Upper lobe of left lung (tissue), 6 donors: Measurements from ENCODE around the gene MEIKIN. TPM values are rescaled to one million over a fixed set of nuclear protein-coding genes. Genes with fewer than 3 reads are reported as not detected.

Experiments used
- ATAC-seq, 2 donors: fragments of 200-7000 bp; cut with Tn5 transposase; one replicate each; pipeline ENCODE4 v1.9.1; 2022; ENCODE audit warnings: mild to moderate bottlenecking in 2 of 2, moderate library complexity in 2 of 2; ENCODE audit not compliant: low FRiP score in 2 of 2
- DNase-seq, 2 donors: peaks; one replicate each; pipeline ENCODE4 v3.0.0-alpha.2; 2019 to 2020
- H3K27ac ChIP-seq, 4 donors: fragments of 200-600 bp; sonication (generic); one replicate each; pipeline ENCODE4 v1.5.1; 2016 to 2019
- H3K27me3 ChIP-seq, 4 donors: fragments of 200-600 bp; sonication (generic); one replicate each; pipeline ENCODE4 v1.5.1; 2017 to 2019
- H3K36me3 ChIP-seq, 4 donors: fragments of 200-600 bp; sonication (generic); one replicate each; pipeline ENCODE4 v1.5.1; 2016 to 2019
- H3K4me1 ChIP-seq, 4 donors: fragments of 200-600 bp; sonication (generic); one replicate each; pipeline ENCODE4 v1.5.1; 2018 to 2019
- H3K4me3 ChIP-seq, 4 donors: fragments of 200-600 bp; sonication (generic); one replicate each; pipeline ENCODE4 v1.5.1; 2017 to 2019; ENCODE audit warnings: mild to moderate bottlenecking in 2 of 4, moderate library complexity in 1 of 4
- H3K9me3 ChIP-seq, 4 donors: fragments of 200-600 bp; sonication (generic); one replicate each; pipeline ENCODE4 v1.5.1; 2018 to 2019
- EP300 ChIP-seq, 4 donors: sonication (generic); formaldehyde crosslinking; IDR thresholded peaks; one replicate each; pipeline ENCODE4 v1.5.1; 2017; ENCODE audit warnings: antibody characterized with exemption in 4 of 4, control low read depth in 2 of 4
- POLR2A ChIP-seq, 4 donors: fragments of 450-650 bp; IDR thresholded peaks; one replicate each; pipeline ENCODE4 v1.5.1; 2016 to 2017; ENCODE audit warnings: antibody characterized with exemption in 4 of 4, mild to moderate bottlenecking in 2 of 4
- POLR2AphosphoS5 ChIP-seq, 2 donors: sonication (generic); formaldehyde crosslinking; IDR thresholded peaks; one replicate each; pipeline ENCODE4 v1.5.1; 2017; ENCODE audit warnings: antibody characterized with exemption in 2 of 2
- WGBS, 2 donors: methylation state at CpG; one replicate each; pipeline ENCODE4 v1.1.5; 2017 to 2018; 5-methylcytosine and 5-hydroxymethylcytosine counted together
- total RNA-seq, 6 donors: library from RNA; depleted of rRNA in 4 of 6; stranded (reverse); fragments of >200 nt in 4 of 6; gene quantifications; one replicate each; pipeline versions ENCODE4 v1.1.0 to v1.2.1, GENCODE V29; 2016 to 2021
- TF ChIP-seq, protein P1 (sequence below), 6 experiments: fragments of 450-650 bp in 4 of 6; fragments of 200-600 bp in 2 of 6; sonication (generic) in 2 of 6; IDR thresholded peaks; one replicate each; pipeline ENCODE4 v1.5.1; 2016 to 2019; ENCODE audit warnings: antibody characterized with exemption in 6 of 6
- donor health status: DM: no; HTN: no; CAD: no; lungs with moderate emphysema.
- donor health status: DM: no; HTN: yes; CAD: no; lungs with severe emphysema.

Gene MEIKIN
- total RNA-seq, 6 donors from 2014 or later: 0.77 TPM; not detected in 5

GRCh38 chr5:131944702-131945550 is 537 bp downstream of the MEIKIN start:
- Histone ChIP-seq H3K9me3 (no peaks in the 10 kb centered on the region), H3K27me3 (no peaks in the 10 kb centered on the region)
- peak in 1 of 2 donors; percentile 47 for DNase-seq

DNA sequence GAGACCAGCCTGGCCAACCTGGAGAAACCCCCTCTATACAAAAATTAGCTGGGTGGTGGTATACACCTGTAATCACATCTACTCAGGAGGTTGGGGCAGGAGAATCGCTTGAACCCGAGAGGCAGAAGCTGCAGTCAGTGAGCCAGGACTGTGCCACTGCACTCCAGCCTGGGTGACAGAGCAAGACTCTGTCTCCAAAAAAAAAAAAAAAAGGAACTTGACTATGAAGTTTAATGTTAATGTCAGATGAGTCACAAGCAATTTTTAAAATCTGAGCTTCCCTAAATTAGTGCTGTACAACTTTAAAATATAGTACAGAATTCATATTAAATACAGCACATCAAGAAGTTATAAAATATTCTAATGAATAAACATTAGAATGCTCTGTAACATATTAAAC is 1.5 kb downstream of the MEIKIN start:
- no peak for DNase-seq
- WGBS, 2 donors: 81 to 92% methylated on average over 2 of the region's 2 CpGs
- Histone ChIP-seq H3K27ac (no peak overlapping the region), H3K9me3 (no peaks in the 10 kb centered on the region), H3K4me3 (no peak overlapping the region), H3K36me3 (no peaks in the 10 kb centered on the region), H3K27me3 (no peaks in the 10 kb centered on the region), H3K4me1 (no peaks in the 10 kb centered on the region)
- ATAC-seq: peak in 1 of 2 donors; percentile 40
- TF ChIP-seq POLR2A (IDR thresholded peaks at IDR 0.05): no peak
- TF ChIP-seq, protein P1, sequence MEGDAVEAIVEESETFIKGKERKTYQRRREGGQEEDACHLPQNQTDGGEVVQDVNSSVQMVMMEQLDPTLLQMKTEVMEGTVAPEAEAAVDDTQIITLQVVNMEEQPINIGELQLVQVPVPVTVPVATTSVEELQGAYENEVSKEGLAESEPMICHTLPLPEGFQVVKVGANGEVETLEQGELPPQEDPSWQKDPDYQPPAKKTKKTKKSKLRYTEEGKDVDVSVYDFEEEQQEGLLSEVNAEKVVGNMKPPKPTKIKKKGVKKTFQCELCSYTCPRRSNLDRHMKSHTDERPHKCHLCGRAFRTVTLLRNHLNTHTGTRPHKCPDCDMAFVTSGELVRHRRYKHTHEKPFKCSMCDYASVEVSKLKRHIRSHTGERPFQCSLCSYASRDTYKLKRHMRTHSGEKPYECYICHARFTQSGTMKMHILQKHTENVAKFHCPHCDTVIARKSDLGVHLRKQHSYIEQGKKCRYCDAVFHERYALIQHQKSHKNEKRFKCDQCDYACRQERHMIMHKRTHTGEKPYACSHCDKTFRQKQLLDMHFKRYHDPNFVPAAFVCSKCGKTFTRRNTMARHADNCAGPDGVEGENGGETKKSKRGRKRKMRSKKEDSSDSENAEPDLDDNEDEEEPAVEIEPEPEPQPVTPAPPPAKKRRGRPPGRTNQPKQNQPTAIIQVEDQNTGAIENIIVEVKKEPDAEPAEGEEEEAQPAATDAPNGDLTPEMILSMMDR (IDR thresholded peaks at IDR 0.05): no peak
- no peak for TF ChIP-seq EP300 (IDR thresholded peaks at IDR 0.05)
- no peak for TF ChIP-seq POLR2AphosphoS5 (IDR thresholded peaks at IDR 0.05)

More at GRCh38 chr5:131944702-131945550, 537 bp downstream of the MEIKIN start:
- no peaks in the 10 kb centered on the region for H3K36me3 ChIP-seq
- H3K4me3 ChIP-seq: no peak overlapping the region
- 79 to 88% methylated on average over 35 to 37 of the region's 37 CpGs for WGBS, 2 donors
- no peaks in the 10 kb centered on the region for H3K4me1 ChIP-seq
- peak in 1 of 2 donors; percentile 57 for ATAC-seq
- no peak for TF ChIP-seq EP300 (IDR thresholded peaks at IDR 0.05)
- TF ChIP-seq POLR2A (IDR thresholded peaks at IDR 0.05): no peak
- TF ChIP-seq POLR2AphosphoS5 (IDR thresholded peaks at IDR 0.05): no peak
- TF ChIP-seq, protein P1 (IDR thresholded peaks at IDR 0.05): no peak
- H3K27ac ChIP-seq: no peak overlapping the region

DNA sequence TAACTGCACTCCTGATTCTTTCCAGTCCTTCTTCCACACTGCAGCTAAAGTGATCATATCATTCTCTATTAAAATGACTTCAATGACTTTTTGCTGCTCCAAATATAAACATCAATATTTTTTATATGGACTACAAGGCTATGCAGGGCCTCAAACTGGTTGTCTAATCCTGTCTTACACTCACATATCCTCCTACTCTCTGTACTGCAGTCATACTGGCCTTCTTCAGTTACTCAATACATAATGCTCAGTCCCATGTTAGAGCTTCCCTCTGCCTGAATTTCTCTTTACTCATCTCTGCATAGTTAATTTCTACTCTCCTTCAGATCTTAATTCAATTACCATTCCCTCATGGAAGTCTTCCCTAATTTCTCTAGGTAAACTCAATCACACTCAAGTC is 3.4 kb downstream of the MEIKIN start:
- Histone ChIP-seq H3K27ac (no peak overlapping the region), H3K4me1 (no peaks in the 10 kb centered on the region), H3K36me3 (no peaks in the 10 kb centered on the region), H3K9me3 (no peaks in the 10 kb centered on the region), H3K4me3 (no peak overlapping the region), H3K27me3 (no peaks in the 10 kb centered on the region)
- DNase-seq (no peak), ATAC-seq (no peak)
- no peak for TF ChIP-seq POLR2AphosphoS5 (IDR thresholded peaks at IDR 0.05)
- TF ChIP-seq EP300 (IDR thresholded peaks at IDR 0.05): no peak
- no peak for TF ChIP-seq POLR2A (IDR thresholded peaks at IDR 0.05)
- TF ChIP-seq, protein P1 (IDR thresholded peaks at IDR 0.05): no peak

DNA sequence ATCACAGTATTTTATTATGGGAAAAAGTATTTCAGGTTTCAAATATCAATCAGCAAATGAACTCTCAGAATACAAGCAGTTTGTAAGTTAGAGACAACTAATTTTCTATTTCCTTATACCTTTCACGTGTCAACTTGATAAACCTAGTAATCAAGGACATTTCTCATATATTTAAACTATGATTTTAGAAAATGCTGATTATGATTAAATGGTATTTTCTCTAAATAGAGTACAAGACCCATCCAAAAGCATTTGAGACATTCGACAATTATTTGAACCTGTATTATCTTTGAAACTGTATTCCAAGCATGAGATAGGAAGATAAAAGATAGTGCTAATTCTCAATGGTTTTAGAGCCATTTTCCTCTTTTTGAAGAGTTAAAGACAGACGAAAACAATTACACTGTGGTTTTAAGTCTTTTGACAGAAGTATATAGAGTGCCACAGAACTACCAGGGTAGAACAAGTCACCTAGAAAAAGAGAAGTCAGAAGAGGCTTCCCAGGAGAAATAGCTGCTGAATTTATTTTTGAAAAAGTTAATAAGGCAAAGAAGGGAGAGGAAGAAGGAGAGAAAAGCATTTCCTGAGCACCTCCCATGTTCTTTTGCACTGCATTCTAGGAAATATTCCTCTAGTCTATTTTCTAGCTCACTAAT is 5.6 kb downstream of the MEIKIN start:
- TF ChIP-seq, protein P1 (IDR thresholded peaks at IDR 0.05): no peak
- TF ChIP-seq POLR2AphosphoS5 (IDR thresholded peaks at IDR 0.05): no peak
- TF ChIP-seq EP300 (IDR thresholded peaks at IDR 0.05): no peak
- TF ChIP-seq POLR2A (IDR thresholded peaks at IDR 0.05): no peak
- Histone ChIP-seq H3K4me3 (no peak overlapping the region), H3K9me3 (no peaks in the 10 kb centered on the region), H3K4me1 (no peaks in the 10 kb centered on the region), H3K27ac (no peak overlapping the region), H3K27me3 (no peaks in the 10 kb centered on the region), H3K36me3 (no peaks in the 10 kb centered on the region)
- DNase-seq (no peak), ATAC-seq (no peak)
- WGBS, 2 donors: 55 to 72% methylated on average over 3 of the region's 3 CpGs
